Sigmoid colon (tissue), 4 donors: ENCODE results near the gene ZBED1.

Experiments used
- POLR2A ChIP-seq, 2 donors: fragments of 450-650 bp; IDR thresholded peaks; one replicate each; pipeline ENCODE4 v1.6.1; 2016; ENCODE audit warnings: antibody characterized with exemption in 2 of 2, mild to moderate bottlenecking in 2 of 2, moderate library complexity in 2 of 2
- POLR2AphosphoS5 ChIP-seq, 4 donors: sonication (generic); formaldehyde crosslinking; IDR thresholded peaks; one replicate each; pipeline ENCODE4 v1.6.1; 2017; ENCODE audit warnings: antibody characterized with exemption in 4 of 4

GRCh38 chrX:2461711-2462016 is 39.1 kb downstream of the ZBED1 start:
- no peak for TF ChIP-seq POLR2AphosphoS5 (IDR thresholded peaks at IDR 0.05)
- TF ChIP-seq POLR2A (IDR thresholded peaks at IDR 0.05) = no peak
